ENCODE data around the gene LCN15.

DNA sequence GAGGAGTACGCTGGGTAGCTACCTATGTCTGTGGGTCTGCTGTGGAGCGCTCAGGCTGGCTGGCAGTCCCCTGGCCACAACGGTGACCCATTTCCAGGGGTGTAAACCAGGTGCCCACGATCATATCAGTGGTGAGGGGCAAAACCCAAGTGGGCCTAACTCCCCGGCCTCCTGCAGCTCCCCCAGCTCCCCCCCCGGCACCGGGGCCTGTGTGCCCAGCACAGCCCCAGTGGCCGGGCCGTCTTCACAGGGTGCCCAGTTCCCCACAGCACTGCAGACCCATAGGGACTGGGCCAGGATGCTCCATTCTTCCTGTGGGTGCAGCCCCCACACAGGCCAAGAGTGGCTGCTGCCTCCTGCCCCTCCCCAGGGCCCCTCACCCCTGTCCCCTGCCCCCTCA lies 5.3 kb downstream of the LCN15 start:
- TF ChIP-seq CTCF (IDR thresholded peaks at IDR 0.05) = no peak
- TF ChIP-seq POLR2A (IDR thresholded peaks at IDR 0.05) = no peak
